NCI-H1930 (cell line): ENCODE measurements around the gene RHCE.
"Not testable (repeated sequence)": the region's sequence is repeated elsewhere in the genome, so short reads cannot be mapped to it uniquely, and the experiment has no call there.

Source experiments
- DNase-seq, 2 experiments: peaks; one replicate each; lab custom pipeline; 2025; lab: John Stamatoyannopoulos, UW

The RHCE gene

DNA sequence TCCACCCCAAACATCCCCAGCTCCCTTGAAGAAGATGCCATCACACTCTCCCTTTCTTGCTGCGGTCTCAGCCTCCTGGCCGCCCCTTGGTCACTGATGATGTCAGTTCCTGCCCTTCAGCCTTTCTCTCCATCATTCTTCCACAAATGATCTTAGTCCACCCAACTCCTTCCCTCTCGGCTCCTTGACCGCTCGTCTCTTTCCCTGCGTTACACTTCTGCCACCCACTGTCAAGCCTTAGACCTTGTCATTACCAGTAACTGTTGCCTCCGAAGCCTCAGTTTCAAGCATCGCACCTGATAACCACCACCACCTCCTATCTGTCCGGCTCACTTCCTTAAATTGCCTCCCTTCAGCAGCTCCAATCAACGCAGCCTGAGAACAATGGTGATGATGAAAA, 23.1 kb downstream of the RHCE start:
- not testable (repeated sequence) for DNase-seq

- no peak for DNase-seq
These were observed 27.8 kb downstream of the RHCE start for GRCh38 chr1:25392841-25393240.

- not testable (repeated sequence) for DNase-seq
These were observed 30.9 kb downstream of the RHCE start for GRCh38 chr1:25389721-25390120.

GRCh38 chr1:25388691-25389090, 31.9 kb downstream of the RHCE start:
- DNase-seq, result not testable (repeated sequence)

DNA sequence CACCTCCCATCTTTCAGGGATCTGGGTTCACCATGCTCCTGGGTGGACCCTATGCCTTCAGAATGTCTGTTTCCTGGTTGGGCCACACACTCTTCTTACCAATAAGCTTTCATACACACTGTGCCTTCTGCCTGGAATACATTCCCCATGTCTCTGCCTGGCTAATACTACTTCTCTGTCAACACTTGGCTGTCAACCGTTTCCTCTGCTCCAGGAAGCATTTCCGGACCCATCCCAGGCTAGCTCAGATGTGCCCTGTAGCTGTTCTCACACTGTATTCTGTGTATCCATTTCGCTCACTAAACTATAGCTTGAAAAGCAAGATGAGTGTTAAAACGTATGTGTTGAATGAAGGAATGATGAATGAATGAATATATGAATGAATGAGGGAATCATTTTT, 33.5 kb downstream of the RHCE start:
- DNase-seq, result not testable (repeated sequence)

GRCh38 chr1:25383875-25384274, 36.8 kb downstream of the RHCE start:
- not testable (repeated sequence) for DNase-seq

- not testable (repeated sequence) for DNase-seq
These were observed 37.5 kb downstream of the RHCE start for GRCh38 chr1:25383090-25383489.

DNA sequence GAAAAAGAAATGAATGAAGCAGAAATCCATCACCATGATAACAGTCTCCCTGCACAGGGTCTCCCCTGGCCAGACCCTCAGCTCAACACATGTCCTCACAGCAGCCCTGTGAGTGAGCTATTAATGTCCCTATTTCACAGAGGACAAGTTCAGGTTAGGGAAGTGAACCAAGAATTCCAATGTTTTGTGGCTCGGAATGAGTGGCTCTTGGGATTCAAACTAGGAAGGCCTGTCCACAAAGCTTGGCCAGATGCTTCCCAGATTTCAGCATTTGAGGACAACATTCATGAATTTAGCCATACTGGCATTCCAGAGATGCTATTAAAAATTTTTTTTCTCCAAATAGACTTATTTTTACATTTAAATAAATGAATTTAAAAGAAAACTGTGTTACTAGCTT, 38.1 kb downstream of the RHCE start:
- DNase-seq, result not testable (repeated sequence)

DNA sequence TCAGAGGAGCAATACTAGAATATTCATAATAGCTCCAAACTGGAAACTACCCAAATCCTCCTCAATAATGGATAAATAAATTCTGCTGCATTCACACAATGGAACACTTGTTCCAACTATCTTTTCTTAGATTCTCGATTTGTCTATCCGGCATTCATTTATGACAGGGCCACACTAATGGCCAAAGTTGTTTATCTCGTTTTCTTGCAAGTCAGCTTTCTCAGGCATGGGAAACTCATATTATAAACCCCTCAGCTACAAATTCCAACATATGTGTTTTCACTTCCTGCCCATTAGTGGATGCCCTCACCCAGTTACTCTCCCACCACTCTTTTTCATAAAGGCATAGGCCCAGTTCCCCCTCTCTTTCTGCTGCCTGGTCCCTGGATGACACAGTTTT, 42.3 kb downstream of the RHCE start:
- DNase-seq, result not testable (repeated sequence)

DNA sequence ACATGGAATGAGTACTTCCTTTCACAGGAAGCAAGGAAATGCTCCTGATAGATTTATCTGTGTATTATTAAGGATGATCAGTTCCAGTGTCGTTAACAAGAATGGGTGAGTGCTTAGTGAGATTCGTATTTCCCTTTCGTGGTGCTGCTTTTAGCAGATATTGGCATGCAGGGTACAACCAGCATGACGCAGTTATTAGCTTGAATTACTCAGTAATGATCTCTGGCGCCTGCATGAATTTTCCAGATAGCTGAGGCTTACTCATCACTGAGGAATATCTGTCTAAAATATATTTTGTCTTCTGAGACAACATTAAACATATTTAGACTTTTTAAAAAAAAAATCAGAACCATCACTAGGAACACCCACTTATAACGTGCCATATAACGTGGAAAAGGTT, 48.9 kb downstream of the RHCE start:
- DNase-seq, result not testable (repeated sequence)

- DNase-seq, result not testable (repeated sequence)
These were observed 50.8 kb downstream of the RHCE start for GRCh38 chr1:25369691-25370271.

DNA sequence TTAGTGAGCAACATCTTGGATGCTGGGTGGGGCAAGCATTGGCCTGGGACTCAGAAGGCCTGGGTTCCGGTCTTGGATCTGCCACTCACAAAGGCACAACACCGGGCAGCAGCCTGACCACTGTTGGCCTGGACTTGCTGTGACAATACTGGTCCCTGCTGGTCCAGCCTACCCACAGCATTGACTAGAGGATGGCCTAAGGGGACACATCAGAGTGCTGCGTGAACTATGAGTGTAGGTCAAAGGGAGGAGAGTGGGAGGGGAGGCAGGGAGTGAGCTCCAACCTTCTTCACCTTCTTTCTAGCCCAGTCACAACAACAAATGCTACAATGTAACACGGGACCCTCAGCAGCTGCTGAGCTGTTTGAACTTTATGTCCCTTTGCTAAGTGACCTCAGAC, 51.4 kb downstream of the RHCE start:
- no peak for DNase-seq

DNA sequence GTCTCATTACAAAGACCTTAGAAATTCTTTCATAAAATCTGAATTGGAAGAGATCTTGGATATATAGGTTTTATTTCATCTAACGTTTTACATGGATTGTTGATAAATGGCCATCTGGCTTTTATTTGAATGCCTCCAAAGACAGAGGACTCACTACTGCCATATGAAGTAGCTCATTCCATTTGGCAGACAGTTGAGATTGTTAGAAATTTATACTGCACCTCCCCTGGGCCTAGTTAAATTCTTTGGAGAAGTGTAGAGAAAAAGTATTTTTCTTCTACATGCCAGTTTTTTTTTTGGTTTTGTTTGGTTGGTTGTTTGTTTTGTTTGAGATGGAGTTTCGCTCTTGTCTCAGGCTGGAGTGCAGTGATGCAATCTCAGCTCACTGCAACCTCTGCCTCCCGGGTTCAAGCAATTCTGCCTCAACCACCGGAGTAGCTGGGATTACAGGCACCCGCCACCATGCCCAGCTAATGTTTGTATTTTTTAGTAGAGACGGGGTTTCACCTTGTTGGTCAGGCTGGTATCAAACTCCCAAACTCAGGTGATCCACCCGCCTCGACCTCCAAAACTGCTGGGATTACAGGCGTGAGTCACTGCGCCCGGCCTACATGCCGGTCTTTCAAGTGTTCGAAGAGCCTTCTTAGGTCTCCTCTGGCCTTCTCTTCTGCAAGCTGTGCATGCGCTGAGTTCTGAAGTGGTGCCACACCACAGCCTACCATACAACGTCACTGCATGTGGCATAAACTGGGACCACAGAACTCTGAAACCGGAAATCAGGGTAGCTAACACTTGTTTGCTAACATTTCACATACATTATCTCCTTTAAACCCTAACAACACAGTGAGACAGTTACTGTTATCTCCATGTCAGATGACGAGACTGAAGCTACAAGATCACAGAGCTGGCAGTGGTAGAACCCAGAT, 57.7 kb downstream of the RHCE start:
- DNase-seq, result not testable (repeated sequence)

DNA sequence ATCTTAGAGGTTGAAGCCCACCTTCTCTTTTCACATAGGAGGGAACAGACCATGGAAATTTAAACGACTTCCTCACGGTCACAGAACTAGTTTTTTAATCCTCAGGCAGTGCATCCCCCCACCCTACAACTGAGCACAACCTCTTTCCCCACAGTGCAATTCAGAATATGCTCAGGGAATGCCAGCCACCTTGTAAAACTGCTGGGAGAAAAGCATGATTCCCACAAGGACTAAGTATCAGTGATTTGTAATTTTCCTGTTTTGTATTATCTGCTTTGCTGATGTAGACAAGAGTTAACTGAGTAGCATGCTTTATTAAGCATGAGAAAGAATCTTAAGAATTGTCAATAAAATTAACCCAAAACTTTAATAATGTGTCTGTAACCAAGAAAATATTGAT, 58.7 kb downstream of the RHCE start:
- DNase-seq, result no peak

GRCh38 chr1:25360596-25361581, 59.7 kb downstream of the RHCE start:
- DNase-seq, result no peak

DNA sequence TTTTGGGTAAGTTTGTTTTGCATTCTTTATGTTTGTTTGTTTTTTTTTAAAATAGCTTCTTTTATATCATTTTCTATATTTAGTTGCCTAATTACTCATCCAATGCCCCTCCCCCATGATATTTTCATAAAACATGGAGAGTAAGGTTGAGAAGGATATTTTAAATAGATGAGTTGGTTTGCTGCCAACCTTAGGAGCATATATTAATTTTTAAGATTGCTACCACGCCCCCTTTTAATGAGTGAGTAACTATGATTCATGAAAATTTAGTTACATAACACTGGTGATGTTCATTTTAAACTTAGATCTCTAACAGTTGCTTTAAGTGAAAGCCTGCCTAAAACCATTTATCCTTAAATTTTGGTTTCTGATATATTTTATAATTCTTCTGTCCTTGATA, 63.8 kb downstream of the RHCE start:
- DNase-seq, result no peak

DNA sequence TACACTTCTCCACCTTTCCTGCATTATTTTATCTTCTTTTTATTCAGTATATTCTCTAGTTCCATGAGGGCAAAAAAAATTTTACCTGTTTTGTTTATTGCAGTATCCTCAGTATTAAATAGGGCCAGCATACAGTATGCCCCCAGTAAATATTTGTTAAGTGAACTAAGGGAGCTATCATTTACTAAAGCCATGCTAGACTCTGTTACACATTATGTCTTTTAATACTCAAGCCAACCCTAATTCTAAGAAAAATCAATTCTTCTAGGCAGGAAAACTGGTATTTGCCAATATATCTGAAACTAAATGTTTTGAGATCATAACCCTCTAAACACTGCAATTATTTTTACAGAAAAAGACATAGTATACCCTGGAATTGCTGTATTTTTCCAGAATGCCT, 64.2 kb downstream of the RHCE start:
- no peak for DNase-seq

- DNase-seq, result no peak
These were observed 64.7 kb downstream of the RHCE start for GRCh38 chr1:25355841-25356395.

- DNase-seq, result no peak
These were observed 71.0 kb downstream of the RHCE start for GRCh38 chr1:25349606-25350005.

- DNase-seq, result no peak
These were observed 73.1 kb downstream of the RHCE start for GRCh38 chr1:25347556-25347955.

DNA sequence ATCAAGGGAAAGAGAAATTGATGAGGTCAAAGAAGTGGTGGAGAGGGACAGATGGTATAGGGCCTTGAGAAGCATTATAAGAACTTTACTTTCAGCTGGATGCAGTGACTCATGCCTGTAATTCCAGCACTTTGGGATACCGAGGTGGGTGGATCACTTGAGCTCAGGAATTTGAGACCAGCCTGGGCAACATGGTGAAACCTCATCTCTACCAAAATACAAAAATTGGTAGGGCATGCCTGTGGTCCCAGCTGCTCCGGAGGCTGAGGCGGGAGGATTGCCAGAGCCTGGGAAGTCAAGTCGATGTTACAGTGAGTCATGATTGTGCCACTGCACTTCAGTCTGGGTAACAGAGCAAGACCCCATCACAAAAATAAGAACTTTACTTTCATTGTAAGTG, 76.8 kb downstream of the RHCE start:
- no peak for DNase-seq

DNA sequence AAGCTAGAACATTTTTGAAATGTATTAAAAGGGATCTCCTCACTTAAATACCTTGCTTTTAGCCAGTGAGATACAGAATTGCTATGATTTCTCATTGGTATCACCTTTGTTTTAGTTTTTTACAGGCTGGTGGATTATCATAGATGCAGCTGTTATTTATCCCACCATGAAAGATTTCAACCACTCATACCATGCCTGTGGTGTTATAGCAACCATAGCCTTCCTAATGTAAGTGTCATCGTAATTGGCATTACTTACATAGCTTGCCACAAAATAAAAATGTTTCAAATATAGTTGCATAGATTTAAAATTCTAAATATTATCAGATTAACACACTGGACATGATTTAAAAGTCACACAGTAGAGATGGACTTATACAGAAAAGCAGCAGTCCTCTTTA, 77.8 kb downstream of the RHCE start:
- no peak for DNase-seq
